PC-9 (cell line): ENCODE measurements around the gene HSPA1L. TPM values are rescaled to one million over a fixed set of nuclear protein-coding genes. Genes with fewer than 3 reads are reported as not detected.

Experiments
- BruUV-seq: library from RNA; stranded (reverse); fragments of 400-500 nt; replicated peaks from 2 replicates; lab custom pipeline; 2021; lab: Mats Ljungman, UMichigan
- CTCF ChIA-PET: fragments of 300-600 bp; sonication (Branson Sonifier 250); formaldehyde crosslinking; loops from one replicate; lab custom pipeline; 2022; ENCODE audit warnings: antibody characterized with exemption; lab: Charles Lee
- POLR2A ChIA-PET: fragments of 300-600 bp; sonication (Branson Sonifier 250); formaldehyde crosslinking; loops from one replicate; lab custom pipeline; 2022; ENCODE audit warnings: antibody characterized with exemption; ENCODE audit not compliant: unreplicated experiment; lab: Charles Lee
- DNase-seq, 2 experiments: peaks; one replicate each; pipeline versions ENCODE4 v3.0.0 to v3.0.0-alpha.2; 2015 to 2022; ENCODE audit warnings: mixed read lengths in 1 of 2
- H2AFZ ChIP-seq: fragments of 200-600 bp; sonication (generic); 2 replicates; pipeline ENCODE4 v1.8.1; 2017; ENCODE audit warnings: antibody characterized with exemption
- H3F3A ChIP-seq: fragments of 200-600 bp; sonication (generic); 2 replicates; pipeline ENCODE4 v1.8.1; 2017; ENCODE audit warnings: antibody characterized with exemption, mild to moderate bottlenecking, low read depth; ENCODE audit not compliant: insufficient read depth
- H3K27ac ChIP-seq: fragments of 200-600 bp; sonication (generic); 2 replicates; pipeline ENCODE4 v1.6.1; 2016; ENCODE audit warnings: mixed run types
- H3K27me3 ChIP-seq: fragments of 200-600 bp; sonication (generic); 2 replicates; pipeline ENCODE4 v1.6.1; 2016; ENCODE audit warnings: low read depth, mixed run types; ENCODE audit not compliant: insufficient read depth
- H3K36me3 ChIP-seq: fragments of 200-600 bp; sonication (generic); 2 replicates; pipeline ENCODE4 v1.6.1; 2016; ENCODE audit warnings: low read depth, mixed run types
- H3K4me1 ChIP-seq: fragments of 200-600 bp; sonication (generic); replicated peaks from 2 replicates; pipeline ENCODE4 v1.6.1; 2016; ENCODE audit warnings: mixed run types; ENCODE audit not compliant: insufficient read depth
- H3K4me2 ChIP-seq: fragments of 200-600 bp; sonication (generic); 2 replicates; pipeline ENCODE4 v1.6.1; 2017; ENCODE audit warnings: mixed run types
- H3K4me3 ChIP-seq: fragments of 200-600 bp; sonication (generic); 2 replicates; pipeline ENCODE4 v1.6.1; 2016; ENCODE audit warnings: mixed run types
- H3K79me2 ChIP-seq: fragments of 200-600 bp; sonication (generic); 2 replicates; pipeline ENCODE4 v1.6.1; 2017; ENCODE audit warnings: low read depth, mixed run types
- H3K9me2 ChIP-seq: fragments of 200-600 bp; sonication (generic); 2 replicates; pipeline ENCODE4 v1.8.1; 2017; ENCODE audit warnings: mild to moderate bottlenecking; ENCODE audit not compliant: insufficient read depth
- H3K9me3 ChIP-seq: fragments of 200-600 bp; sonication (generic); 2 replicates; pipeline ENCODE4 v1.8.1; 2016; ENCODE audit warnings: low read depth; ENCODE audit not compliant: insufficient read depth
- H4K20me1 ChIP-seq: fragments of 200-600 bp; sonication (generic); 2 replicates; pipeline ENCODE4 v1.8.1; 2017; ENCODE audit not compliant: insufficient read depth
- EZH2 ChIP-seq: fragments of 200-600 bp; sonication (generic); IDR thresholded peaks from 2 replicates; pipeline ENCODE4 v1.8.0; 2017; ENCODE audit warnings: antibody characterized with exemption, low read depth
- intact Hi-C: fragments of 100-400 bp; cut with micrococcal nuclease; formaldehyde crosslinking; loops from one replicate; pipeline ENCODE4 v1.10.0; 2022; ENCODE audit not compliant: unreplicated experiment
- total RNA-seq: library from RNA; stranded (reverse); gene quantifications from 2 replicates; pipeline ENCODE4 v1.2.3, GENCODE V29; 2021
- TF ChIP-seq, protein P1 (sequence below): fragments of 200-600 bp; sonication (generic); conservative IDR thresholded peaks from 2 replicates; pipeline ENCODE4 v1.6.1; 2017; ENCODE audit warnings: mixed run types, antibody characterized with exemption, mild to moderate bottlenecking, moderate library complexity

The HSPA1L gene
- total RNA-seq, 1 experiment from 2014 or later, result 2.3 TPM

DNA sequence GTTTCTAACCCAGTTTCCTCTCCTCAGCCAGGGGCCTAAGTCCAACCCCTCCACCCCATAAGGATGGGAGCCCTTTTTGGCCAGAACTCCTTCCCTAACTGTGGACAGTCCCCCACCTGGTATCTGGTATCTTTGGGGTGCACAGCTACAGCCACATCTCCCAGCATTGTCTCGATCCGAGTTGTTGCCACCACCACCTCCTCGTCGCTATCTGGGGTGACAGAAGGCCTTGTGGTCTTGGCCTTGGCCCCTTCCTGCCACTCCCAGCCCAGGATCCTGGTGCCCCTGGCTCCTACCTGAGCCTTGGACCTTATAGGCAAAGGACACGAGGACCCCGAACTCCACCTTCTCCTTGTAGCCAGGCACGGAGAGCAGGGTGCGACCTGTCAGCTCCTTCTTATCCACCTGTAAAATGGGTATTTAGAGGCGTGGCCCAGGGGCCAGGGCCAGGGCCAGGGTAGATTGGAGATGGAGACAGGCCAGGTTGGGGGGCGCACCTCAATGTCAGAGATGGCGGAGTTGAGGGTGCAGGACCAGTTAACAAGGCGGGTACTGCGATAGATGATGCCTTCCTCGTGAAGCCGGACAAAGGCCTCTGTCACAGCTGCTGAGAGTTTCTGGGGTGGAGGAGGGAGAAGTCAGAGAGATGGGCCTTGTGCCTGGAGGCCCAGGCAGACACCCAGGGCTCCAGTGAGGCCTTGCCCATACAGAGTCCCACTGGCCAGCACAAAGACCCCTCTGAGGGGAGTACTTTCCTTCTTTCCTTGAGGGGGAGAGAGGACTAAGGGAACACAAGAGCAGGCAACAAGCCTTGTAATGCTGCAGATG, 30.8 kb downstream of the HSPA1L start:
- Histone ChIP-seq H3K4me1 (no peaks in the 10 kb centered on the region), H3K4me2 (no peak overlapping the region), H3K36me3 (peaks cover 22% of the 10 kb centered on the region), H3K4me3 (no peak overlapping the region), H4K20me1 (no peaks in the 10 kb centered on the region; the same call in 1 of the 2 replicates), H3K27ac (no peak overlapping the region), H2AFZ (no peak overlapping the region), H3F3A (peaks cover 7% of the 10 kb centered on the region), H3K79me2 (peaks cover 1% of the 10 kb centered on the region; the same call in 1 of the 2 replicates), H3K9me2 (no peaks in the 10 kb centered on the region), H3K9me3 (no peaks in the 10 kb centered on the region), H3K27me3 (no peaks in the 10 kb centered on the region)
- intact Hi-C loops, result no loop called here
- DNase-seq, result no peak
- POLR2A ChIA-PET, result no interaction called here
- no TSS peak for BruUV-seq
- TF ChIP-seq EZH2, result no peak
- TF ChIP-seq, protein P1, sequence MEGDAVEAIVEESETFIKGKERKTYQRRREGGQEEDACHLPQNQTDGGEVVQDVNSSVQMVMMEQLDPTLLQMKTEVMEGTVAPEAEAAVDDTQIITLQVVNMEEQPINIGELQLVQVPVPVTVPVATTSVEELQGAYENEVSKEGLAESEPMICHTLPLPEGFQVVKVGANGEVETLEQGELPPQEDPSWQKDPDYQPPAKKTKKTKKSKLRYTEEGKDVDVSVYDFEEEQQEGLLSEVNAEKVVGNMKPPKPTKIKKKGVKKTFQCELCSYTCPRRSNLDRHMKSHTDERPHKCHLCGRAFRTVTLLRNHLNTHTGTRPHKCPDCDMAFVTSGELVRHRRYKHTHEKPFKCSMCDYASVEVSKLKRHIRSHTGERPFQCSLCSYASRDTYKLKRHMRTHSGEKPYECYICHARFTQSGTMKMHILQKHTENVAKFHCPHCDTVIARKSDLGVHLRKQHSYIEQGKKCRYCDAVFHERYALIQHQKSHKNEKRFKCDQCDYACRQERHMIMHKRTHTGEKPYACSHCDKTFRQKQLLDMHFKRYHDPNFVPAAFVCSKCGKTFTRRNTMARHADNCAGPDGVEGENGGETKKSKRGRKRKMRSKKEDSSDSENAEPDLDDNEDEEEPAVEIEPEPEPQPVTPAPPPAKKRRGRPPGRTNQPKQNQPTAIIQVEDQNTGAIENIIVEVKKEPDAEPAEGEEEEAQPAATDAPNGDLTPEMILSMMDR, result no peak
- CTCF ChIA-PET, result no interaction called here

DNA sequence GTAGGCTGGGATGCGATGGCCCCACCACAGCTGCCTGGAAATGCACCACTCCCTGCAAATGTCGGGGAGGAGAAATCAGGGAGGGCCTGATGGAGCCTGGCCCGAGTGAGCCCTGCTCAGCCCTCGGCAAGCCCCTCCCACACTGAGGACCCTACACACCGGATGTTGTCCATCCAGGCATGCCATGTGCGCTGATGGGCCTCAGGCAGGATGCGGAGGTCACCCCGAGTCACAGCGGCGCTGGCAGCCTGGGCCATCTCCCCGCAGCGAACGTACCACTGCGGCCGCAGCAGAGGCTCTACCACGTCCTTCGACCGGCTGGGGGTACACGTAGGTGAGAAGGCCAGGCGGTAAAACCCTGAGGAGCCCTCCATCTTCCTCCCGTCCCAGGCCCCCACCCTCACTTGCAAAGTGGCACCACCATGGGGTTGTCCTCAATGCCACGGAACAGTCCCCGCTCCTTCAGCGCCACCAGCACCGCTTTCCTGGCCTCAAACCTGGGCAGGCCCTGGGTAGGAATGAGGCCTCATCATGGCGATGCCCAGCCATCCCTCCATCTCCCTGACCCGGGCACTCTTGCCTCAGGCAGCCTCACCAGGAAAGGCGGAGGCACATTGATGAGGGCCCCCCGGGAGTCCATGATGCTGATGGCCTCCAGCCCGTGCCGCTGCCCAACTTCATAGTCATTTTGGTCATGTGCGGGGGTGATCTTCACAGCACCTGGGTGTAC, 32.8 kb downstream of the HSPA1L start:
- H3K9me2 ChIP-seq, result no peaks in the 10 kb centered on the region
- H3K4me2 ChIP-seq, result no peak overlapping the region
- no peak for TF ChIP-seq EZH2
- TF ChIP-seq, protein P1, result no peak
- H3K27me3 ChIP-seq, result no peaks in the 10 kb centered on the region
- H3K9me3 ChIP-seq, result no peaks in the 10 kb centered on the region
- H3K36me3 ChIP-seq, result peaks cover 18% of the 10 kb centered on the region; the same call in 1 of the 2 replicates
- peaks cover 16% of the 10 kb centered on the region; the same call in 1 of the 2 replicates for H3F3A ChIP-seq
- BruUV-seq, result no TSS peak
- intact Hi-C loops, result no loop called here
- no peak for DNase-seq
- H2AFZ ChIP-seq, result no peak overlapping the region
- H3K4me1 ChIP-seq, result peaks cover 4% of the 10 kb centered on the region; the same call in 1 of the 2 replicates
- H3K4me3 ChIP-seq, result no peak overlapping the region
- H4K20me1 ChIP-seq, result no peaks in the 10 kb centered on the region
- POLR2A ChIA-PET, result no interaction called here
- H3K27ac ChIP-seq, result no peak overlapping the region
- no peaks in the 10 kb centered on the region for H3K79me2 ChIP-seq
- CTCF ChIA-PET, result interaction anchor here (0.7 kb wide), 1 partner anchor 9 kb away, joined by 3 read pairs; no protein-coding TSS in a partner anchor

DNA sequence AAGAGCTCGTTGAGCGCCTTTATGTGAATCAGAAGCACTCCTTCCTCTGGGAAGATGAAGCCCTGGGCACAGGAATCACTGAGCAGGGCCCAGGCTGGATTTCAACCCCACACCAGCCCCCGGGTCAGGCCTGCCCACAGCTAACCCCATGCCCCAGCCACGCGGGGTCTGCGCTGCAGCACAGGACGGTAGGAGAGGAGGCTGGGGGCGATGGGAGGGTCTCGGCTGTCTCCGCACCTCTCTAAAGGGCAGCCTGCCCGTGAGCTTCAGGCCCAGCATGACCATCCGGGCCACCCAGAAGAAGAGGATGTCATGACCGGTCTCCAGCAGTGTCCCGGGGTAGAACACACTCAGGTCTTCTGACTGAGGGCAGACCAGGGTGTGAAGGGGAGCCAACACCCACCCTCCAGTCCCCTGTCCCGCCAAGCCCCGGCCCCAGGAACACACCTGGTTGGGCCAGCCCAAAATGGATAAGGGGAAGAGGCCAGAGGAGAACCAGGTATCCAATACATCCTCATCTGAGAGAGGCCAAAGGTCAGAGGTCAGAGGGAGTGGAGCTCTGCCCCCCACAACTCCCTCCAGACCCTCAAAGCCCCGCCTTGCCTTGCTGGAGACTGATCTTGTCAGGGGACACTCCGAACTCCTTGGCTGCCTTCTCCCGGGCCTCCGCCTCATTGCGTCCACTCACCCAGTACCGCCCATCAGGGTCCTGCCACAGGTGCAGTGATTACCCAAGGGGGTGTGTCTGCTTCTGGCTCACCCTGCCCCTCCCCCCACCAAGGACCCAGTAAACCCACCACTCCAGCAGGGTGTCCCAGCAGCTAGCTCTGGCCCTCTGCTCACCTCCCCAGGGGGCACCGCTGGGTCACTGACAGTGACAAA, 33.6 kb downstream of the HSPA1L start:
- Histone ChIP-seq H3K27me3 (no peaks in the 10 kb centered on the region), H3F3A (peaks cover 21% of the 10 kb centered on the region; the same call in 1 of the 2 replicates), H3K36me3 (peaks cover 18% of the 10 kb centered on the region; the same call in 1 of the 2 replicates), H3K79me2 (no peaks in the 10 kb centered on the region), H4K20me1 (no peaks in the 10 kb centered on the region), H3K27ac (no peak overlapping the region), H3K9me3 (no peaks in the 10 kb centered on the region), H3K4me2 (no peak overlapping the region), H3K9me2 (no peaks in the 10 kb centered on the region), H3K4me3 (no peak overlapping the region), H3K4me1 (peaks cover 13% of the 10 kb centered on the region), H2AFZ (no peak overlapping the region)
- CTCF ChIA-PET, result no interaction called here
- POLR2A ChIA-PET, result no interaction called here
- no TSS peak for BruUV-seq
- no peak for DNase-seq
- TF ChIP-seq, protein P1, result no peak
- no peak for TF ChIP-seq EZH2
- intact Hi-C loops, result no loop called here
